K562 treated with DMSO at 1 percent for 48 hours (cell line): ENCODE data around the gene FLNB. TPM values are rescaled to one million over a fixed set of nuclear protein-coding genes. Genes with fewer than 3 reads are reported as not detected.

Experiments used
- total RNA-seq: library from RNA; unstranded; fragments of 300-600 nt; gene quantifications from 2 replicates; pipeline ENCODE4 v1.2.3, GENCODE V29; 2022; ENCODE audit warnings: low replicate concordance; ENCODE audit errors: extremely low read depth

Gene FLNB
- total RNA-seq = 637 TPM in 1 of 2 replicates, not detected in the other

GRCh38 chr3:58008141-58009025 lies at the start of gene FLNB:
Gene FLNB, plus strand, starts transcription at chr3:58008422. Its CDS starts 143 bp downstream, at chr3:58008565.

GRCh38 chr3:58210761-58211460 lies 202.7 kb downstream of the FLNB start, which contains the start of gene DNASE1L3:
Gene DNASE1L3, minus strand, starts transcription at chr3:58210972. Its CDS starts 66 bp downstream, at chr3:58210906.

Other genes starting within 250 kb of the FLNB start
- gene DNASE1L3, start 202.6 kb downstream of the FLNB start, total RNA-seq = not detected in 2 replicates
- gene ABHD6, start 229.4 kb downstream of the FLNB start, total RNA-seq = not detected in 2 replicates